Measurements from ENCODE around the gene PARD3.

PARD3 gene

DNA sequence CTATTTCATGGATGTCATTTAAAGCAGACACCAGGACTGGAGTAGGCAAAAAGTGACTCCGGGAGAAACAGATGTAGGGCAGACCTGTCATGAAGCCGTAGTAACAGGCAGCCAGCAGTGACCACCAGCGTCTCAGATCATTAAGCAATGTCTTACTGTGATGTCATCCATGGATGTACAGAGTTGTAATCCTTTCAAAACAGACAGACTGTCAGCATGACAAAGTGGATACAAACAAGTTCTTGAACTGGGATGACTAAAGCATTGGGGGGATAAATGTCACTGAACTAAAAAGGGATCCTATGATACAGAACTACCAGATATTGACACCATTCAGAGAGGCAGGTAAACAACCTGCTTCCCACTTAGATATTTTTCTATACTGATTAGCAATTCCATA is 675.5 kb downstream of the PARD3 start:
- DNase-seq, result no peak

DNA sequence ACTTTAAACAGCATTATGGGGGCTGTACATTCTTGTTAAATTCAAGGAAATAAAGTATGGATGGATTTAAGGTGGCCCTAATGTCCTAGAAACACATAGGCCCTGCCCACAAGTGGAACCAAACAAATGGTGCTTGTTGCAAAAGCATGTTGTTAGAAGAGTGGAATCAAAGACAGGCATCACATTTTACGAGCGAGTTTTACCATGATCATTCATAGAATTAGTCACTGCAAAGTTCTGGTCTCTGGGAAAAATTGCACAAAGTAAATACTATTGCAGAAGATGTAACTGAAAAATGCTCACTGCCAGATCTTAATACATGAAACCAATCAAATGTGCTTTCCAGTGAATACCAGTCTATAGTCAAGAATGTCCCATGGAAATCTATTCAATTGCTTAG is 677.1 kb downstream of the PARD3 start:
- no peak for DNase-seq

- DNase-seq, result no peak
Observed at GRCh38 chr10:34137201-34137600, 677.9 kb downstream of the PARD3 start.

DNA sequence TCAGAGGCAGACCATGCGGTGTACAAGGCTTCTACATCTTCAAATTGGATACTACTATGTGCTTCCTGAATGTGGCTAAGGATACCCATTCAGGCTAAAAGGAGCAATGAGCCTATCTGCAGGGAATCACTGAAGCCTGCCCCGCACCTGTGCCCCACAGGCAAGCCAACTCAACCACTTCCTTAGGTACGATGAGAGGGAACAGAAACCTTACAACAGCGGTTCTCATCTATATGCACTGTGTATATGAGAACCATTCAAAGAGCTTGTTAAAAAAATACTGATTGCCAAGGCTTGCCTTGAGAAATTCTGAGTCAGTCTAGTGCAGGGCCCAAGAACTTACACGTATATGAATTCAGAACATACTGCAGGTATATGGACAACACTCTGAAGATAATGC is 679.6 kb downstream of the PARD3 start:
- DNase-seq, result no peak

DNA sequence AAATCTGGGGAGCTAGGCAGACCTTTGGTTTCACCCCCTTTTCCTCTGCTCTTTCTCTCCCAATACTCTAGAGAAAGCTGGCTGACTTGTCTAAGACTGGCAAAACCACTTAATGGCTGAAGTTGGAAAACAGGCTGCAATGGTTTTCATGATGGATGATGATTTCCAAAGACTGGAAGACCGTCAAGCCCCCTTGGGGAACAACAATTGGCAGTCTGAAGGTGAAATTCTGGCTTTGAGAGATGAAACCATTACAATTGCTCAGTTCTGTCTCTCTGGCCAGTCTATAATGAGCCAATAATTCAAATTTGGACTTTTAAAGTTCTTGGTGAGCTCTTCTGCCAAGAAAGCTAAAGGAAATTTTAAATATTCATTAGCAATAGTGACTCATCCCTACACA is 680.5 kb downstream of the PARD3 start:
- DNase-seq, result no peak

- DNase-seq, result no peak
Observed at GRCh38 chr10:34133406-34133805, 681.7 kb downstream of the PARD3 start.

- no peak for DNase-seq
Observed at GRCh38 chr10:34131152-34131551, 683.9 kb downstream of the PARD3 start.

- no peak for DNase-seq
Observed at GRCh38 chr10:34127676-34128075, 687.4 kb downstream of the PARD3 start.

GRCh38 chr10:34126371-34127151 is 688.5 kb downstream of the PARD3 start:
- no peak for DNase-seq

- no peak for DNase-seq
Observed at GRCh38 chr10:34125702-34126101, 689.4 kb downstream of the PARD3 start.

DNA sequence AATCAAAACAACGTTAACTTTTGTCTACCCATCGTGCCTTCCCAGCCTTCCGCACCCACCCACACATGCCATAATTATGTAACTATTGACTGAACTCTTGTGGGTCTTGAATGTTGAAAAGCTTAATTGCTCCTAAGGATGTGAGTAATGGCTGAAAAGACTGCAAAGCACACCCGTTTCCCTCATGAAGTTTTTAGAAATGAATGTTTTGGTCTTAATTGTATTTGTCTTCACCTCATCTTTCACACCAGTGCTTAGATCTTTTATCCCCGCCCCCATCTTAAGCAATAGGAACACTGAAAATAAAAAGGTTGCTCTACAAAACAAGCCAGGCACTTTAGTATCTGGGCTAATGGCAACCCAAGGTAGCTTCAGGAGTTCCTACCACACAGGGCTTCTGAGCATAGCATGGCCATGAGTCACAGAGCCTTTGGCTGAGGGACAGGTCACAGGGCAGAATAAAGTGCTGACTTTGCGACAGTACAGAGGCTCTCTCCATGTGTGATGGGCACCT is 690.5 kb downstream of the PARD3 start:
- DNase-seq, result no peak

- DNase-seq, result no peak
Observed at GRCh38 chr10:34121781-34122622, 693.1 kb downstream of the PARD3 start.

DNA sequence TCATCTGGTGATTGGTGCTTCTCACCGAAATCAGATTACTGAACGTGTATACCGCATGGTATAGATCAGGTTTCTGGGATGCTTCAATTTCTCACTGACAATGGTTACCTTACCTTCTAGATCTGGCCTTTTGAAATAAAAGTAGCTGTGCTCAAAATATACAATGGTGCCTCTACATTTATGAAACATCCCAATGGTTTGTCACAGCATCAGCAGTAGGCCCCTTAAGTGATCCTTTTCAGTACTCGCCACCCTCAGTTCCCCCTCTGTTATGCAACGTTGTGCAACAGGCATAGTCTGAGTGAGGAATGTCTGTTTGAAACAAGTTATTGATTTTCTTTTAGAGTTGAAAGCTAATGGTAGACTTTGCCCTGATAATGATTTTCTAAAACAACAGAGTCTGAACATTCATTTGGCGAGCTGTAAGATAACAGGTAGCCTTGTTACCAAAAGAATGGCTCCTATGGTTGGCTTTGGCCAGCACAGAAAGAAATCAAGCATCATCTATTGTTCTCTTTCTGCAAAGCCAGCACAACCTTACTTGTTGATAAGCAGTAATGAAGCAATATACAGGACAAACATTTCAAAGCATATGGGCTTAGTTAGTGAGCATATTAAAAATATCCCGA is 693.9 kb downstream of the PARD3 start:
- DNase-seq, result no peak

DNA sequence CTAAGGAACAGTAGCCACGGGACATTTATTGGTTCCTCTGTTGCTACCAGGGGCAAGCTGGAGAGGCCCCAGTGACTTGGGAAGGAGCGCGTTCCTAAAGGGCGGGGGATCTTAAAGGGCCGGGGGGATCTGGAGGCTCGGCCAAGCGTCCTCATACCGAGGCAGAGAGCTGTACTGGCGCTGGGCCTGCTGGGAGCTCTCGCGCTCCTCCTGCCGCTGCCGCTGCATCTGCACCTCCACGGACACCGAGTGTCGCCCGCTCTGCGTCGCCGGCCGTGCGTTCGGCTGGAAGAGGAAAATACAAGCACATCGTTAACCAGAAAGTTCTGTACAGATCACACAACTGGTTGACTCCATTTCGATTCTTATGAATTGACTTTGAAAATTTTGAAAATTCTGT is 695.6 kb downstream of the PARD3 start:
- DNase-seq, result no peak

GRCh38 chr10:34116681-34117271 is 698.3 kb downstream of the PARD3 start:
- DNase-seq, result no peak

GRCh38 chr10:34116220-34116641 is 698.9 kb downstream of the PARD3 start:
- no peak for DNase-seq

- no peak for DNase-seq
Observed at GRCh38 chr10:34114914-34115313, 700.2 kb downstream of the PARD3 start.

- DNase-seq, result no peak
Observed at GRCh38 chr10:34113504-34114225, 701.4 kb downstream of the PARD3 start.

DNA sequence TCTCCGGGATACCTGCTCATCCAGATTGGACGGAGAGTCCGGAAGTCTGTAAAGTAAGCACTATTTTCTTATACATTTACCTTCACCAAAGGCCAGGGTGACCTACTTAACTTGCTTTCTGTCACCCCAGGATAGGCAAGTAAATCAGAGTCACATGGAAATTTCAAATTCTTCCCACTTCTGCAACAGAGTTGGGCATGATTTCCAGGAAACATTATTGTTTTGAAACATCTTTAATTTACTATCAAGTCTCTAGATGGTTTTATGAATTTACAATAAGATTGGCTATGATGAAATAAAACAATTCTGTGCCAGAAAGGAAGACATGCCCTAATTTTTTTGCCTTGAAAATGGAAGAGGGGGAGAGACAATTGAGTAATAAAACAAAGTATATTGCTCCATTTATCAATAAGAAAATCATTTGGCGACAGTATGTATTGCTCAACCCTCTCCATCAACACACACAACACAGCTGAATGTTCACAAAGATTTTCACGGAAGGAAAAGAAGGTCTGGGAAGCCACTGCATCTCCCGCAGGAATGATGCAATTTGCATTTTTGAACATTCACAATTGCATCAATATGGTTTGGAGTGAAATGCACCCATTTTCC is 702.8 kb downstream of the PARD3 start:
- DNase-seq, result no peak

- DNase-seq, result no peak
Observed at GRCh38 chr10:34111179-34111578, 703.9 kb downstream of the PARD3 start.

GRCh38 chr10:34109952-34110702 is 705.0 kb downstream of the PARD3 start:
- no peak for DNase-seq

Data from activated CD8-positive, alpha-beta memory T cell treated with anti-CD3 and anti-CD28 coated beads, Interleukin-2, amount 50 U/mL, for 48 hours (primary cell).